CD4-positive, alpha-beta T cell (primary cell): ENCODE data around the gene DNAAF2. TPM values are rescaled to one million over a fixed set of nuclear protein-coding genes. Genes with fewer than 3 reads are reported as not detected.

Experiments used
- ATAC-seq: fragments of 200-7000 bp; cut with Tn5 transposase; one replicate; pipeline ENCODE4 v1.10.0; 2022; ENCODE audit warnings: mild to moderate bottlenecking; ENCODE audit not compliant: poor library complexity
- CTCF ChIA-PET: fragments of 350-600 bp; sonication (Branson Sonifier 250); formaldehyde crosslinking; loops from one replicate; lab custom pipeline; 2021; ENCODE audit warnings: antibody characterized with exemption, inconsistent platforms; lab: Charles Lee
- POLR2A ChIA-PET: fragments of 350-600 bp; sonication (Branson Sonifier 250); formaldehyde crosslinking; loops from one replicate; lab custom pipeline; 2021; ENCODE audit warnings: antibody characterized with exemption, inconsistent platforms; lab: Charles Lee
- DNase-seq, 14 experiments: peaks; one replicate each; pipeline ENCODE4 v3.0.0-alpha.2; 2013 to 2020; ENCODE audit warnings: mixed read lengths in 2 of 14
- H3K27ac ChIP-seq, 2 donors: one replicate each; pipeline versions ENCODE4 v1.5.1 to v1.7.0; 2013; ENCODE audit warnings: low read length in 2 of 2, low read depth in 1 of 2, mild to moderate bottlenecking in 1 of 2
- H3K27me3 ChIP-seq, 2 experiments: 1 replicate in 1 of 2; 2 replicates in 1 of 2; pipeline versions ENCODE4 v1.6.1 to v1.7.0; 2013; ENCODE audit warnings: low read length in 2 of 2, control low read depth in 1 of 2, mild to moderate bottlenecking in 1 of 2, moderate library complexity in 1 of 2; ENCODE audit not compliant: insufficient read depth in 2 of 2, control insufficient read depth in 1 of 2
- H3K36me3 ChIP-seq: one replicate; pipeline ENCODE4 v1.6.1; 2013; ENCODE audit warnings: low read length, control low read depth; ENCODE audit not compliant: insufficient read depth
- H3K4me1 ChIP-seq: one replicate; pipeline ENCODE4 v1.6.1; 2013; ENCODE audit warnings: low read length, control low read depth; ENCODE audit not compliant: insufficient read depth
- H3K4me3 ChIP-seq: one replicate; pipeline ENCODE4 v1.5.1; 2013; ENCODE audit warnings: mild to moderate bottlenecking, low read length, moderate library complexity
- H3K9me3 ChIP-seq, 2 experiments: 1 replicate in 1 of 2; 2 replicates in 1 of 2; pipeline versions ENCODE4 v1.6.1 to v1.7.0; 2013; ENCODE audit warnings: low read length in 2 of 2, mild to moderate bottlenecking in 2 of 2, control low read depth in 1 of 2, moderate library complexity in 1 of 2; ENCODE audit not compliant: control insufficient read depth in 1 of 2, insufficient read depth in 1 of 2
- H3K27ac Mint-ChIP-seq: one replicate; pipeline ENCODE4 v1.8.0; 2020; ENCODE audit warnings: mixed read lengths
- H3K27me3 Mint-ChIP-seq: one replicate; pipeline ENCODE4 v1.8.0; 2021; ENCODE audit warnings: mixed read lengths
- H3K36me3 Mint-ChIP-seq: one replicate; pipeline ENCODE4 v1.8.0; 2021; ENCODE audit warnings: low read depth, mixed read lengths
- H3K4me1 Mint-ChIP-seq: one replicate; pipeline ENCODE4 v1.8.0; 2021; ENCODE audit warnings: low read depth, mixed read lengths
- H3K4me3 Mint-ChIP-seq: one replicate; pipeline ENCODE4 v1.8.0; 2020; ENCODE audit warnings: mild to moderate bottlenecking, mixed read lengths
- H3K9me3 Mint-ChIP-seq: one replicate; pipeline ENCODE4 v1.8.0; 2020; ENCODE audit warnings: mixed read lengths
- intact Hi-C, 2 experiments: fragments of 100-400 bp; cut with DNase I in 1 of 2; cut with micrococcal nuclease in 1 of 2; formaldehyde crosslinking; loops; one replicate each; pipeline versions ENCODE4 v1.15.1 to v1.9.0; 2023 to 2025; cut with DNase I, micrococcal nuclease
- total RNA-seq, 174 experiments: library from RNA in 2 of 174; stranded (reverse) in 2 of 174; gene quantifications; one replicate each; pipeline ENCODE4 v1.2.3 and lab custom pipeline; 2021 to 2026
- TF ChIP-seq, protein P1 (sequence below): fragments of 200-600 bp; IDR thresholded peaks from one replicate; pipeline ENCODE4 v1.8.0; 2022; ENCODE audit warnings: antibody characterized with exemption, mild to moderate bottlenecking

The DNAAF2 gene
- total RNA-seq, 2 experiments from 2014 or later, result 7.5 to 8.0 TPM

DNA sequence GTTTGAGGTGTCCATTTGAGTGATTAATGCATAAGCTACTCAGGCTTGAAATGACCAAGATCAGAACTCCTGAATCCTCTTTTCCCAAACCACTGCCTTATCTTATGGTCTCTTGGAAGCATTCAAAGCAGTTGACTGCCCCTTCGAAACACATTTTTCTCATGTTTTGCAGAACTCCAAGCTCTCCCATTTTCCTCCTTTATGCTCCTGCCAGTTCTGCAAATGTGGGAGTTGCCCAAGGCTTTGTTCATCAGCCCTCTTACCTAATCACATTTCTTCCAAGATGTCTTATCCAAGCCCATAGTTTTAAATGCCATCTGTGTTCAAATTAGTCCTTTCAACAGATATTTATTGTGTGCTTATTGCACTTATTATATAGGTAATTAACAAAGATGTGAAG, 1.8 kb upstream of the DNAAF2 start:
- POLR2A ChIA-PET, result interaction anchor here (0.6 to 8.6 kb wide), 2 partner anchors 15 to 20 kb away, joined by 4 to 350 read pairs; partner anchors contain the start of genes MGAT2 and RPL36AL
- H3K4me1 Mint-ChIP-seq, result peaks cover 65% of the 10 kb centered on the region

GRCh38 chr14:49633640-49634546, 1.2 kb downstream of the DNAAF2 start:
- TF ChIP-seq, protein P1, sequence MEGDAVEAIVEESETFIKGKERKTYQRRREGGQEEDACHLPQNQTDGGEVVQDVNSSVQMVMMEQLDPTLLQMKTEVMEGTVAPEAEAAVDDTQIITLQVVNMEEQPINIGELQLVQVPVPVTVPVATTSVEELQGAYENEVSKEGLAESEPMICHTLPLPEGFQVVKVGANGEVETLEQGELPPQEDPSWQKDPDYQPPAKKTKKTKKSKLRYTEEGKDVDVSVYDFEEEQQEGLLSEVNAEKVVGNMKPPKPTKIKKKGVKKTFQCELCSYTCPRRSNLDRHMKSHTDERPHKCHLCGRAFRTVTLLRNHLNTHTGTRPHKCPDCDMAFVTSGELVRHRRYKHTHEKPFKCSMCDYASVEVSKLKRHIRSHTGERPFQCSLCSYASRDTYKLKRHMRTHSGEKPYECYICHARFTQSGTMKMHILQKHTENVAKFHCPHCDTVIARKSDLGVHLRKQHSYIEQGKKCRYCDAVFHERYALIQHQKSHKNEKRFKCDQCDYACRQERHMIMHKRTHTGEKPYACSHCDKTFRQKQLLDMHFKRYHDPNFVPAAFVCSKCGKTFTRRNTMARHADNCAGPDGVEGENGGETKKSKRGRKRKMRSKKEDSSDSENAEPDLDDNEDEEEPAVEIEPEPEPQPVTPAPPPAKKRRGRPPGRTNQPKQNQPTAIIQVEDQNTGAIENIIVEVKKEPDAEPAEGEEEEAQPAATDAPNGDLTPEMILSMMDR, result peak; percentile 86
- Histone ChIP-seq H3K4me3 (peak overlapping the region; percentile 83), H3K9me3 (no peaks in the 10 kb centered on the region), H3K27me3 (no peaks in the 10 kb centered on the region), H3K36me3 (peaks cover 7% of the 10 kb centered on the region), H3K4me1 (peaks cover 51% of the 10 kb centered on the region), H3K27ac (peak overlapping the region; percentile 97 to 99)
- Mint-ChIP-seq H3K4me1 (peaks cover 46% of the 10 kb centered on the region), H3K9me3 (no peaks in the 10 kb centered on the region), H3K27ac (peak overlapping the region; percentile 83), H3K27me3 (no peaks in the 10 kb centered on the region), H3K36me3 (peaks cover 44% of the 10 kb centered on the region), H3K4me3 (peak overlapping the region; percentile 98)
- ATAC-seq (peak; percentile 82), DNase-seq (peak; percentile 89 to 97 (median 93))
- CTCF ChIA-PET, result interaction anchor here (0.6 to 5.2 kb wide), 32 partner anchors 11 to 429 kb away, joined by 3 to 168 read pairs (median 4); partner anchors contain the start of genes KLHDC1, KLHDC2, LRR1 and MGAT2
- POLR2A ChIA-PET, result interaction anchor here (0.5 to 8.6 kb wide), 32 partner anchors 12 to 678 kb away, joined by 3 to 350 read pairs (median 4); partner anchors contain the start of genes DMAC2L, KLHDC1, KLHDC2 and L2HGDH
- intact Hi-C loops, result loop anchor here (1.0 to 5.0 kb wide), 10 partner anchors 13 to 898 kb away; partner anchors contain the start of genes MGAT2 (in 2 of the 2), RPL36AL (in 2 of the 2), RPS29 (in 2 of the 2) and KLHDC1 (in 1 of the 2)

More for the DNA sequence above, 1.8 kb upstream of the DNAAF2 start:
- CTCF ChIA-PET, result interaction anchor here (0.9 kb wide), 1 partner anchor 10 kb away, joined by 3 read pairs; no protein-coding TSS in a partner anchor
- Mint-ChIP-seq H3K36me3 (peaks cover 61% of the 10 kb centered on the region), H3K4me3 (peak overlapping the region; percentile 87), H3K27ac (peak overlapping the region; percentile 100), H3K9me3 (no peaks in the 10 kb centered on the region), H3K27me3 (no peaks in the 10 kb centered on the region)
- intact Hi-C loops, result loop anchor here in 1 of 2 experiments (2.0 kb wide), 2 partner anchors 54 to 130 kb away; no protein-coding TSS in a partner anchor
- Histone ChIP-seq H3K27ac (peak overlapping the region in 1 of 2 donors; percentile 97), H3K27me3 (no peaks in the 10 kb centered on the region), H3K4me3 (no peak overlapping the region), H3K36me3 (peaks cover 18% of the 10 kb centered on the region), H3K9me3 (no peaks in the 10 kb centered on the region), H3K4me1 (peaks cover 50% of the 10 kb centered on the region)
- TF ChIP-seq, protein P1, result no peak
- no peak for DNase-seq
- no peak for ATAC-seq
